Epithelial cell of esophagus (primary cell): ENCODE data around the gene HDGFL3.
"Not testable (repeated sequence)": the region's sequence is repeated elsewhere in the genome, so short reads cannot be mapped to it uniquely, and the experiment has no call there.

Experiments
- DNase-seq: peaks from one replicate; pipeline ENCODE4 v3.0.0; 2010; ENCODE audit warnings: low read depth
- H3K4me3 ChIP-seq: 2 replicates; pipeline ENCODE4 v1.5.1; 2011; ENCODE audit warnings: mild to moderate bottlenecking, low read length, control low read depth
- TF ChIP-seq, protein P1 (sequence below): IDR thresholded peaks from 2 replicates; pipeline ENCODE4 v1.5.1; 2011; ENCODE audit warnings: low read depth, mild to moderate bottlenecking, low read length, control low read depth, inconsistent platforms; ENCODE audit not compliant: insufficient read depth; ENCODE audit errors: missing control alignments

HDGFL3 gene

DNA sequence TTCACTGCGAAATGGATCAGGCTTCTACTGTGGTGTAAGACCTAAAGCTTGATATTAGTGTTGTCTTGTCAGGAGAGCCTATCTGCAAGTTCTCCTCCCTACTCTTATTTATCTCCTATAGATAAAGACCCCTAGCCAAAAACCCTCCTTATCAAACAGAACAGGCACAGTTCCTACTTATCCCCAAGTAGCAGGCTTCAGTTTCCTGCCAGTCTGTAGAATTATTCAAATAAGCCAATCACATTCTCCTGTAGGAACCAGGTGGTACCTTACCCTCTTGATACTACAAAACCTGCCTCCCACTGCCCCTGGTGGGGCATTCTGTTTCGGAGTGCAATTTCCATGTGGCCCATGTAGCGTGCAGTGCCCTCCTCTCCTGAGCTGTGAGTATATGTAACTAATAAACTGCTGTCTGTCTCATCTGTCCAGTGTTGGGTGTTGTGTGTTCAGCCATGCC lies 28.7 kb downstream of the HDGFL3 start:
- DNase-seq = no peak
- no peak overlapping the region for H3K4me3 ChIP-seq
- TF ChIP-seq, protein P1, sequence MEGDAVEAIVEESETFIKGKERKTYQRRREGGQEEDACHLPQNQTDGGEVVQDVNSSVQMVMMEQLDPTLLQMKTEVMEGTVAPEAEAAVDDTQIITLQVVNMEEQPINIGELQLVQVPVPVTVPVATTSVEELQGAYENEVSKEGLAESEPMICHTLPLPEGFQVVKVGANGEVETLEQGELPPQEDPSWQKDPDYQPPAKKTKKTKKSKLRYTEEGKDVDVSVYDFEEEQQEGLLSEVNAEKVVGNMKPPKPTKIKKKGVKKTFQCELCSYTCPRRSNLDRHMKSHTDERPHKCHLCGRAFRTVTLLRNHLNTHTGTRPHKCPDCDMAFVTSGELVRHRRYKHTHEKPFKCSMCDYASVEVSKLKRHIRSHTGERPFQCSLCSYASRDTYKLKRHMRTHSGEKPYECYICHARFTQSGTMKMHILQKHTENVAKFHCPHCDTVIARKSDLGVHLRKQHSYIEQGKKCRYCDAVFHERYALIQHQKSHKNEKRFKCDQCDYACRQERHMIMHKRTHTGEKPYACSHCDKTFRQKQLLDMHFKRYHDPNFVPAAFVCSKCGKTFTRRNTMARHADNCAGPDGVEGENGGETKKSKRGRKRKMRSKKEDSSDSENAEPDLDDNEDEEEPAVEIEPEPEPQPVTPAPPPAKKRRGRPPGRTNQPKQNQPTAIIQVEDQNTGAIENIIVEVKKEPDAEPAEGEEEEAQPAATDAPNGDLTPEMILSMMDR = no peak

DNA sequence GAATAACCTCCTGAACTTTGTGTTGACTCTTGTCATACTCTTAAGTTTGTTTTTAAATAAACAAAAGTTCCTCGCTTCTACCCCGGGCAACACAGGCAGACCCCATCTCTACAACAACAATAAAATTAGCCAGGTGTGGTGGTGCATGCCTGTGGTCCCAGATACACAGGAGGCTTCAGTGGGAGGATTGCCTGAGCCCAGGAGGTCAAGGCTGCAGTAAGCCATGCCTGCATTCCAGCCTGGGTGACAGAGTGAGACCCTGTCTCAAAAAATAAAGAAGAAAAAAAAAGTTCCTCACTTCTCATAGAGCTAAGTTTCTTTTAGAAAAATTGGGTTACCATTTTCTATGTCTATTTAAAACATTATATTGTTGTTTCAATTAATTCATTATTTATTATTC lies 29.2 kb downstream of the HDGFL3 start:
- no peak for DNase-seq
- TF ChIP-seq, protein P1 = no peak
- no peak overlapping the region for H3K4me3 ChIP-seq

DNA sequence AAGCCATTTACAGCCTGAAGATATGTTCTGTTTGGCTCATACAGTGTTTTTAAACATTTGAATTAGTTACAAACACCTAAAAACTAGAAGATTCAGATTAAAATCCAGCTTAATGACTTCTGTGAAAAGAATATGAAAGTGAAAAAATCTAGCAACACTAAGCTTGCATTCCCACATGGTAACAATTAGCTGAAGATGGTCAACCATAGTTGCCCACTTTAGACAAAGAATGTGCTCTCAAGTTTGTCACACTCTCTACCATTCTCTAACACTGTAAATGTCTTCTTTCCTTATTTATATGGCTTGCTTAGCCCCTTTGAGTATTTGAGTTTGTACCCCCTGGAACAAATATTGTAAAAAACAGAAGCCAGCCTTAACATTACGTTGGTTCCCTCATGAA lies 32.7 kb downstream of the HDGFL3 start:
- no peak for DNase-seq

DNA sequence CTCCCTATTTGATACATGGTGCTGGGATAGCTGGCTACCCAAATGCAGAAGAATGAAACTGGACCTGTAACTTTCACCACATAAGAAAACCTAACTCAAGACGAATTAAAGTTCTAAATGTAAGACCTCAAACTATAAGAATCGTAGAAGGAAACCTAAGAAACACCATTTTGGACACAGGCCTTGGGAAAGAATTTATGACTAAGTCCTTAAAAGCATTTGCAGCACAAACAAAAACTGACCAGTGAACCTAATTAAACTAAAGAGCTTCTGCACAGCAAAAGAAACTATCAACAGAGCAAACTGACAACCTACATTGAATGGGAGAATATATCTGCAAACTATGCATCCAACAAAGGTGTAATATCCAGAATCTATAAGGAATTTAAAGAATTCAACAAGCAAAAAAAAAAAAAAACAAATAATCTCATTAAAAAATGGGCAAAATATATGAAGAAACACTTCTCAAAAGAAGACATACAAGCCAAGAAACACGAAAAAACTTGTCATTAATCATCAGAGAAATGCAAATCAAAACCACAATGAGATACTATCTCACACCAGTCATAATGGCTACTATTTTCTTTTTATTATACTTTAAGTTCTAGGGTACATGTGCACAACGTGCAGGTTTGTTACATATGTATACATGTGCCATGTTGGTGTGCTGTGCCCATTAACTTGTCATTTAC lies 37.0 kb downstream of the HDGFL3 start:
- H3K4me3 ChIP-seq = no peak overlapping the region
- TF ChIP-seq, protein P1 = no peak
- DNase-seq = no peak

More for the DNA sequence above, 32.7 kb downstream of the HDGFL3 start:
- TF ChIP-seq, protein P1 = no peak
- no peak overlapping the region for H3K4me3 ChIP-seq

DNA sequence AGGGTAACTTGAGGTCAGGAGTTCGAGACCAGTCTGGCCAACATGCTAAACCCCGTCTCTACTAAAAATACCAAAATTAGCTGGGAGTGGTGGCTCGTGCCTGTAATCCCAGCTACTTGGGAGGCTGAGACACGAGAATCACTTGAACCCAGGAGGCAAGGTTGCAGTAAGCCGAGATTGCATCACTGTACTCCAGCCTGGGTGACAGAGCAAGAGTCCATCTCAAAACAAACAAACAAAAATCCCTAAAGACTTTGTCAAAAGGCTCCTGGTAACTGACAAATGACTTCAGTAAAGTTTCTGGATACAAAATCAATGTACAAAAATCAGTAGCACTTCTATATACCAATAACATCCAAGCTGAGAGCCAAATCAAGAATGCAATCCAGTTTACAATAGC lies 38.0 kb downstream of the HDGFL3 start:
- H3K4me3 ChIP-seq, DNase-seq: not testable (repeated sequence)

DNA sequence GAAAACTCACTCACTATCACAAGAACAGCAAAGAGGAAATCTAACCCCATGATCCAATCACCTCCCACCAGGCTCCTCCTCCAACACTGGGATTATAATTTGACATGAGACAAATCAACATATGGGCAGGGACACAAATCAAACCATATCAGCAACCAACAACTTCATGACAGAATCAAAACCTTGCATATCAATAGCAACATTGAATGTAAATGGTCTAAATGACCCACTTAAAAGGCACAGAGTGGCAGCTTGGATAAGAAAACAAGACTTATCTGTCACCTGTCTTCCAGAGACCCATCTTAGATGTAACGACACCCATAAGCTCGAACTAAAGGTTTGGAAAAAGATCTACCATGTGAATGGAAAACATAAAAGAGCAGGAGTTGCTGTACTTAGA lies 40.8 kb downstream of the HDGFL3 start:
- no peak overlapping the region for H3K4me3 ChIP-seq
- DNase-seq = no peak
- TF ChIP-seq, protein P1 = no peak

DNA sequence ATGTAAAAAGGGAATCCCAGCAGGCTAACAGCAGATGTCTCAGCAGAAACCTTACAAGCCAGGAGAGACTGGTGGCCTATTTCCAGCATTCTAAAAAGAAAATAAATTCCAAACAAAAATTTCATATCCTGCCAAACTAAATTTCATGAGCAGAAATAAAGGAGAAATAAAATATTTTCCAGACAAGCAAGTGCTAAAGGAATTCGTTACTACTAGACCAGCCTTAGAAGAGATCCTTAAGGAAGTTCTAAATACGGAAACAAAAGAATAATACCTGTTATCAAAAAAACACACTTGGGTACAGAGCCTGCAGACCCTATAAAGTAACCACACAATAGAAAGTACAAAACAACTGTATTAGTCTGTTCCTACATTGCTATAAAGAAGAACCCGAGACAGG lies 41.4 kb downstream of the HDGFL3 start:
- TF ChIP-seq, protein P1 = no peak
- H3K4me3 ChIP-seq = no peak overlapping the region
- DNase-seq = no peak
